IMR-90 (cell line): ENCODE data around the gene LYPD6B. TPM values are rescaled to one million over a fixed set of nuclear protein-coding genes. Genes with fewer than 3 reads are reported as not detected.

Experiments
- ATAC-seq: fragments of 200-7000 bp; cut with Tn5 transposase; 2 replicates; pipeline ENCODE4 v1.9.1; 2020; ENCODE audit warnings: low read depth, mild to moderate bottlenecking, moderate library complexity
- BruUV-seq: library from RNA; stranded (reverse); fragments of 400-500 nt; replicated peaks from 2 replicates; lab custom pipeline; 2021; lab: Mats Ljungman, UMichigan
- CTCF ChIA-PET: fragments of 300-600 bp; formaldehyde crosslinking; extraction: SDS; loops from one replicate; lab custom pipeline; 2021; ENCODE audit warnings: antibody characterized with exemption; lab: Yijun Ruan, JAX
- POLR2A ChIA-PET: fragments of 300-600 bp; sonication (Branson Sonifier 250); formaldehyde crosslinking; loops from one replicate; lab custom pipeline; 2022; ENCODE audit warnings: antibody characterized with exemption; ENCODE audit not compliant: unreplicated experiment; lab: Charles Lee
- DNase-seq: peaks from one replicate; pipeline ENCODE4 v3.0.0; 2013
- H2AFZ ChIP-seq: replicated peaks from 2 replicates; pipeline ENCODE3; 2013; ENCODE audit warnings: low read length, mild to moderate bottlenecking; ENCODE audit not compliant: poor library complexity
- H2AK5ac ChIP-seq: 2 replicates; pipeline ENCODE4 v1.6.1; 2013; ENCODE audit warnings: low read depth, low read length, inconsistent platforms
- H2AK9ac ChIP-seq: replicated peaks from 2 replicates; pipeline ENCODE3; 2013; ENCODE audit warnings: mild to moderate bottlenecking, low read depth, low read length, moderate library complexity; ENCODE audit not compliant: poor library complexity
- H2BK120ac ChIP-seq: 2 replicates; pipeline ENCODE4 v1.6.1; 2013; ENCODE audit warnings: low read depth, low read length, inconsistent platforms
- H2BK15ac ChIP-seq: 3 replicates; pipeline ENCODE4 v1.6.1; 2013; ENCODE audit warnings: low read depth, low read length, inconsistent platforms
- H2BK20ac ChIP-seq: 2 replicates; pipeline ENCODE4 v1.6.1; 2013; ENCODE audit warnings: low read depth, mild to moderate bottlenecking, inconsistent platforms, low read length, moderate library complexity
- H2BK5ac ChIP-seq: 2 replicates; pipeline ENCODE4 v1.6.1; 2013; ENCODE audit warnings: mild to moderate bottlenecking, low read depth, low read length, inconsistent platforms; ENCODE audit not compliant: poor library complexity, severe bottlenecking
- H3K14ac ChIP-seq: replicated peaks from 2 replicates; pipeline ENCODE4 v1.6.1; 2013; ENCODE audit warnings: low read depth, low read length, inconsistent platforms
- H3K18ac ChIP-seq: 2 replicates; pipeline ENCODE4 v1.6.1; 2013; ENCODE audit warnings: low read depth, low read length, control low read depth
- H3K23ac ChIP-seq: 2 replicates; pipeline ENCODE4 v1.6.1; 2013; ENCODE audit warnings: low read depth, low read length, inconsistent platforms
- H3K27ac ChIP-seq: 2 replicates; pipeline ENCODE4 v1.5.1; 2013; ENCODE audit warnings: mild to moderate bottlenecking, control low read depth, low read length; ENCODE audit not compliant: insufficient read depth
- H3K27me3 ChIP-seq: 2 replicates; pipeline ENCODE4 v1.6.1; 2013; ENCODE audit warnings: low read length; ENCODE audit not compliant: control insufficient read depth, insufficient read depth
- H3K36me3 ChIP-seq: 2 replicates; pipeline ENCODE4 v1.6.1; 2013; ENCODE audit warnings: low read length, mixed read lengths; ENCODE audit not compliant: control insufficient read depth, insufficient read depth
- H3K4ac ChIP-seq: 2 replicates; pipeline ENCODE4 v1.6.1; 2013; ENCODE audit warnings: low read depth, low read length, inconsistent platforms
- H3K4me1 ChIP-seq: 2 replicates; pipeline ENCODE4 v1.6.1; 2013; ENCODE audit warnings: low read length, mixed read lengths; ENCODE audit not compliant: control insufficient read depth, insufficient read depth
- H3K4me2 ChIP-seq: 2 replicates; pipeline ENCODE4 v1.6.1; 2013; ENCODE audit warnings: low read depth, mild to moderate bottlenecking, control low read depth, low read length, moderate library complexity
- H3K4me3 ChIP-seq: 2 replicates; pipeline ENCODE4 v1.5.1; 2013; ENCODE audit warnings: low read depth, mild to moderate bottlenecking, control low read depth, low read length, moderate library complexity; ENCODE audit not compliant: insufficient read depth
- H3K56ac ChIP-seq: 2 replicates; pipeline ENCODE4 v1.6.1; 2013; ENCODE audit warnings: low read length, inconsistent platforms; ENCODE audit not compliant: insufficient read depth; ENCODE audit errors: extremely low read depth
- H3K79me1 ChIP-seq, 2 experiments: 2 replicates each; pipeline ENCODE4 v1.6.1; 2013; ENCODE audit warnings: low read length in 2 of 2, inconsistent platforms in 1 of 2, low read depth in 1 of 2
- H3K9ac ChIP-seq: 2 replicates; pipeline ENCODE4 v1.6.1; 2013; ENCODE audit warnings: low read depth, low read length, control low read depth
- H3K9me1 ChIP-seq: 2 replicates; pipeline ENCODE4 v1.6.1; 2013; ENCODE audit warnings: low read length, inconsistent platforms; ENCODE audit not compliant: insufficient read depth
- H3K9me3 ChIP-seq: 2 replicates; pipeline ENCODE4 v1.6.1; 2013; ENCODE audit warnings: low read length; ENCODE audit not compliant: control insufficient read depth, insufficient read depth
- H4K20me1 ChIP-seq: 2 replicates; pipeline ENCODE4 v1.6.1; 2013; ENCODE audit warnings: low read length, inconsistent platforms; ENCODE audit not compliant: insufficient read depth
- H4K5ac ChIP-seq: 2 replicates; pipeline ENCODE4 v1.6.1; 2013; ENCODE audit warnings: mild to moderate bottlenecking, low read depth, low read length, control low read depth
- H4K8ac ChIP-seq, 2 experiments: 2 replicates each; pipeline ENCODE4 v1.6.1; 2013; ENCODE audit warnings: low read depth in 2 of 2, low read length in 2 of 2, control low read depth in 1 of 2, inconsistent platforms in 1 of 2
- H4K91ac ChIP-seq: 2 replicates; pipeline ENCODE4 v1.6.1; 2013; ENCODE audit warnings: low read depth, low read length, inconsistent platforms; ENCODE audit not compliant: insufficient read depth
- CHD1 ChIP-seq: IDR thresholded peaks from 2 replicates; pipeline ENCODE4 v1.6.1; 2012; ENCODE audit warnings: low read depth, low read length, improper control_type of control experiment
- FOS ChIP-seq: fragments of 150-350 bp; IDR thresholded peaks from 2 replicates; pipeline ENCODE4 v1.6.1; 2016; ENCODE audit warnings: low read depth, low read length
- MAFK ChIP-seq: IDR thresholded peaks from 2 replicates; pipeline ENCODE4 v1.6.1; 2012; ENCODE audit warnings: low read depth, low read length, improper control_type of control experiment
- MAZ ChIP-seq: IDR thresholded peaks from 2 replicates; pipeline ENCODE4 v1.6.1; 2012; ENCODE audit warnings: low read depth, mild to moderate bottlenecking, low read length, improper control_type of control experiment, moderate library complexity, borderline replicate concordance
- MXI1 ChIP-seq: IDR thresholded peaks from 2 replicates; pipeline ENCODE4 v1.6.1; 2012; ENCODE audit warnings: low read depth, mild to moderate bottlenecking, low read length, moderate library complexity, borderline replicate concordance
- NFE2L2 ChIP-seq: fragments of 150-350 bp; IDR thresholded peaks from 2 replicates; pipeline ENCODE4 v1.6.1; 2016; ENCODE audit warnings: low read depth, mild to moderate bottlenecking, low read length
- POLR2A ChIP-seq: IDR thresholded peaks from 2 replicates; pipeline ENCODE4 v1.6.1; 2012; ENCODE audit warnings: mild to moderate bottlenecking, low read depth, low read length
- RCOR1 ChIP-seq: IDR thresholded peaks from 2 replicates; pipeline ENCODE4 v1.6.1; 2012; ENCODE audit warnings: mild to moderate bottlenecking, low read length, improper control_type of control experiment; ENCODE audit not compliant: insufficient replicate concordance
- WGBS, 2 experiments: methylation state at CpG; one replicate each; pipeline versions ENCODE4 v1.1.5 to v1.1.7; 2013; ENCODE audit warnings: missing lambda C conversion rate in 2 of 2; ENCODE audit not compliant: insufficient read length in 1 of 2; ENCODE audit errors: extremely low coverage in 2 of 2; 5-methylcytosine and 5-hydroxymethylcytosine counted together
- dilution Hi-C: fragments of 300-500 bp; cut with HindIII; formaldehyde crosslinking; loops from one replicate; pipeline ENCODE4 v1.14.3; 2018; ENCODE audit warnings: low sequenced_read_pairs; ENCODE audit not compliant: unreplicated experiment
- in situ Hi-C: fragments of 300-500 bp; cut with MboI; formaldehyde crosslinking; loops from 3 replicates; pipeline ENCODE4 v1.14.3; 2019; ENCODE audit warnings: low sequenced_read_pairs, inconsistent platforms, mixed read lengths
- intact Hi-C: fragments of 100-400 bp; cut with micrococcal nuclease; formaldehyde crosslinking; loops from 2 replicates; pipeline ENCODE4 v1.10.0; 2022
- polyA plus RNA-seq, 3 experiments: library from polyadenylated mRNA; depleted of rRNA; stranded (reverse); fragments of >200 nt; gene quantifications; 2 replicates each; pipeline ENCODE4 v1.2.3, GENCODE V29; 2012; ENCODE audit warnings: low replicate concordance in 1 of 3
- total RNA-seq: library from RNA; depleted of rRNA; stranded (reverse); fragments of >200 nt; gene quantifications from 2 replicates; pipeline ENCODE4 v1.2.3, GENCODE V29; 2012
- TF ChIP-seq, protein P1 (sequence below): fragments of 150-350 bp; IDR thresholded peaks from 2 replicates; pipeline ENCODE4 v1.6.1; 2016; ENCODE audit warnings: low read depth, mild to moderate bottlenecking, low read length, moderate library complexity, borderline replicate concordance
- TF ChIP-seq, protein P2 (sequence below): conservative IDR thresholded peaks from 2 replicates; pipeline ENCODE4 v1.5.1; 2012; ENCODE audit warnings: mild to moderate bottlenecking, low read depth, low read length, improper control_type of control experiment
- TF ChIP-seq, protein P3 (sequence below): fragments of 150-350 bp; IDR thresholded peaks from 2 replicates; pipeline ENCODE4 v1.6.1; 2017; ENCODE audit warnings: mild to moderate bottlenecking, antibody characterized with exemption, low read length, low read depth

Gene LYPD6B
- total and polyA plus RNA-seq, 2 of the 4 experiments (the other 2 are of a cell fraction), result 0.05 TPM; not detected in 1

DNA sequence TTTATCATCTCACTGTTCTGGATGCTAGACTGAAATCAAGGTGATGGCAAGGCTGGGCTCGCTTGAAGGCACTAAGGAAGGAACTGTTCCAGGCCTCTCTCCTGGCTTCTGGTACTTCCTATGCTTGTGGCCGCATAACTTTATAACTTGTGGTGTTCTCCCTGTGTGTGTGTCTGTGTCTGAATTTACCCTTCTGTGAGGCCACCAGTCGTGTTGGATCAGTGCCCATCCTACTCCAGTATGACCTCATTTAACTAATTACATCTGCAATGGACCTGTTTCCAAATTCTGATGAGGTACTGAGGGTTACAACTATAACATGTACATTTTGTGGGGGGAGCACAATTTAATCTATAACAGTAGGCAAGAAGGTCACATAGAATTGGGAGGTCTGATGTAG is 41.6 kb downstream of the LYPD6B start:
- H2AK9ac ChIP-seq, result no peak overlapping the region
- H3K4me1 ChIP-seq, result peaks cover 3% of the 10 kb centered on the region
- H2BK5ac ChIP-seq, result no peak overlapping the region
- CTCF ChIA-PET, result no interaction called here
- TF ChIP-seq, protein P1, sequence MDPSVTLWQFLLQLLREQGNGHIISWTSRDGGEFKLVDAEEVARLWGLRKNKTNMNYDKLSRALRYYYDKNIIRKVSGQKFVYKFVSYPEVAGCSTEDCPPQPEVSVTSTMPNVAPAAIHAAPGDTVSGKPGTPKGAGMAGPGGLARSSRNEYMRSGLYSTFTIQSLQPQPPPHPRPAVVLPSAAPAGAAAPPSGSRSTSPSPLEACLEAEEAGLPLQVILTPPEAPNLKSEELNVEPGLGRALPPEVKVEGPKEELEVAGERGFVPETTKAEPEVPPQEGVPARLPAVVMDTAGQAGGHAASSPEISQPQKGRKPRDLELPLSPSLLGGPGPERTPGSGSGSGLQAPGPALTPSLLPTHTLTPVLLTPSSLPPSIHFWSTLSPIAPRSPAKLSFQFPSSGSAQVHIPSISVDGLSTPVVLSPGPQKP, result no peak
- TF ChIP-seq MAZ (no peak), NFE2L2 (no peak), FOS (no peak), RCOR1 (no peak), CHD1 (no peak), POLR2A (no peak), MAFK (no peak), MXI1 (no peak)
- TF ChIP-seq, protein P2, sequence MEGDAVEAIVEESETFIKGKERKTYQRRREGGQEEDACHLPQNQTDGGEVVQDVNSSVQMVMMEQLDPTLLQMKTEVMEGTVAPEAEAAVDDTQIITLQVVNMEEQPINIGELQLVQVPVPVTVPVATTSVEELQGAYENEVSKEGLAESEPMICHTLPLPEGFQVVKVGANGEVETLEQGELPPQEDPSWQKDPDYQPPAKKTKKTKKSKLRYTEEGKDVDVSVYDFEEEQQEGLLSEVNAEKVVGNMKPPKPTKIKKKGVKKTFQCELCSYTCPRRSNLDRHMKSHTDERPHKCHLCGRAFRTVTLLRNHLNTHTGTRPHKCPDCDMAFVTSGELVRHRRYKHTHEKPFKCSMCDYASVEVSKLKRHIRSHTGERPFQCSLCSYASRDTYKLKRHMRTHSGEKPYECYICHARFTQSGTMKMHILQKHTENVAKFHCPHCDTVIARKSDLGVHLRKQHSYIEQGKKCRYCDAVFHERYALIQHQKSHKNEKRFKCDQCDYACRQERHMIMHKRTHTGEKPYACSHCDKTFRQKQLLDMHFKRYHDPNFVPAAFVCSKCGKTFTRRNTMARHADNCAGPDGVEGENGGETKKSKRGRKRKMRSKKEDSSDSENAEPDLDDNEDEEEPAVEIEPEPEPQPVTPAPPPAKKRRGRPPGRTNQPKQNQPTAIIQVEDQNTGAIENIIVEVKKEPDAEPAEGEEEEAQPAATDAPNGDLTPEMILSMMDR, result no peak
- TF ChIP-seq, protein P3, sequence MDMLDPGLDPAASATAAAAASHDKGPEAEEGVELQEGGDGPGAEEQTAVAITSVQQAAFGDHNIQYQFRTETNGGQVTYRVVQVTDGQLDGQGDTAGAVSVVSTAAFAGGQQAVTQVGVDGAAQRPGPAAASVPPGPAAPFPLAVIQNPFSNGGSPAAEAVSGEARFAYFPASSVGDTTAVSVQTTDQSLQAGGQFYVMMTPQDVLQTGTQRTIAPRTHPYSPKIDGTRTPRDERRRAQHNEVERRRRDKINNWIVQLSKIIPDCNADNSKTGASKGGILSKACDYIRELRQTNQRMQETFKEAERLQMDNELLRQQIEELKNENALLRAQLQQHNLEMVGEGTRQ, result no peak
- no TSS peak for BruUV-seq
- H3K27ac ChIP-seq, result no peak overlapping the region
- H2BK20ac ChIP-seq, result no peak overlapping the region
- no peak overlapping the region for H3K14ac ChIP-seq
- no peak overlapping the region for H2AFZ ChIP-seq
- H3K4me3 ChIP-seq, result no peak overlapping the region
- no peak overlapping the region for H2AK5ac ChIP-seq
- no peak overlapping the region for H4K5ac ChIP-seq
- no peak overlapping the region for H3K9ac ChIP-seq
- no peak overlapping the region for H3K4ac ChIP-seq
- no peak overlapping the region for H3K18ac ChIP-seq
- no peak overlapping the region for H4K91ac ChIP-seq
- no CpG with 5 or more reads among the region's 3 CpGs for WGBS, 2 experiments
- no peaks in the 10 kb centered on the region for H4K20me1 ChIP-seq
- ATAC-seq (no peak), DNase-seq (no peak)
- H2BK120ac ChIP-seq, result no peak overlapping the region
- in situ Hi-C loops (no loop called here), dilution Hi-C loops (no loop called here), intact Hi-C loops (no loop called here)
- H3K4me2 ChIP-seq, result no peak overlapping the region
- H4K8ac ChIP-seq, result no peak overlapping the region
- no peak overlapping the region for H3K56ac ChIP-seq
- no peaks in the 10 kb centered on the region for H3K27me3 ChIP-seq
- H3K9me1 ChIP-seq, result no peaks in the 10 kb centered on the region
- POLR2A ChIA-PET, result no interaction called here
- no peak overlapping the region for H3K23ac ChIP-seq
- no peaks in the 10 kb centered on the region for H3K9me3 ChIP-seq
- H3K79me1 ChIP-seq, result no peaks in the 10 kb centered on the region
- H3K36me3 ChIP-seq, result no peaks in the 10 kb centered on the region
- H2BK15ac ChIP-seq, result no peak overlapping the region
